Upper lobe of left lung (tissue), 4 donors: ENCODE measurements around the gene LCN12.

ENCODE experiments used
- POLR2AphosphoS5 ChIP-seq, 2 donors: sonication (generic); formaldehyde crosslinking; IDR thresholded peaks; one replicate each; pipeline ENCODE4 v1.5.1; 2017; ENCODE audit warnings: antibody characterized with exemption in 2 of 2
- TF ChIP-seq, protein P1 (sequence below), 6 experiments: fragments of 450-650 bp in 4 of 6; fragments of 200-600 bp in 2 of 6; sonication (generic) in 2 of 6; IDR thresholded peaks; one replicate each; pipeline ENCODE4 v1.5.1; 2016 to 2019; ENCODE audit warnings: antibody characterized with exemption in 6 of 6

DNA sequence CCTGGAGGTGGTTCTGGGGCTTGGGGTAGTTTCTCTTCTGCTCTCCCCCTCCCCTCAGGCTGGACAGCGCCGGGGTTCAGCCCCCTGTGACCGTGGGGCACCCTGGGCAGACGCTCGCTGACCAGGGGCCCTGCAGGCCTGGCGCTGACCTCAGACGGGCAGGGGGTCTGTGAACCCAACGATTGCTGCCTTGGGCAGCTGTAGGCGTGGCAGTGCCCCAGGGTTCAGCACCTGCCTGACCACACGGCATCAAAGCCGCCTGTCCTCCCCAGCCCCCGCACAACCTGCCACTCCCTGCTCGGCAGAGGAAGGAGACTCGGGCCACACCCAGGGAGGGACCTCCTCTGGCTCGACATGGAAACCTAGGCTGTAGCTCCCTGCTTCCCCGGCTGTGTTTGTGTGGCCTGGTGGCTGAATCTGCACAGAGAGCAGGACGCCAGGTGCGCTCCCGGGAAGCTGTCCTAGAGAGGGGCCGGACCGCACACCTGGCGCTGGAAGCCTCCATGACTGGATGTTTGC is 12.2 kb downstream of the LCN12 start:
- TF ChIP-seq, protein P1, sequence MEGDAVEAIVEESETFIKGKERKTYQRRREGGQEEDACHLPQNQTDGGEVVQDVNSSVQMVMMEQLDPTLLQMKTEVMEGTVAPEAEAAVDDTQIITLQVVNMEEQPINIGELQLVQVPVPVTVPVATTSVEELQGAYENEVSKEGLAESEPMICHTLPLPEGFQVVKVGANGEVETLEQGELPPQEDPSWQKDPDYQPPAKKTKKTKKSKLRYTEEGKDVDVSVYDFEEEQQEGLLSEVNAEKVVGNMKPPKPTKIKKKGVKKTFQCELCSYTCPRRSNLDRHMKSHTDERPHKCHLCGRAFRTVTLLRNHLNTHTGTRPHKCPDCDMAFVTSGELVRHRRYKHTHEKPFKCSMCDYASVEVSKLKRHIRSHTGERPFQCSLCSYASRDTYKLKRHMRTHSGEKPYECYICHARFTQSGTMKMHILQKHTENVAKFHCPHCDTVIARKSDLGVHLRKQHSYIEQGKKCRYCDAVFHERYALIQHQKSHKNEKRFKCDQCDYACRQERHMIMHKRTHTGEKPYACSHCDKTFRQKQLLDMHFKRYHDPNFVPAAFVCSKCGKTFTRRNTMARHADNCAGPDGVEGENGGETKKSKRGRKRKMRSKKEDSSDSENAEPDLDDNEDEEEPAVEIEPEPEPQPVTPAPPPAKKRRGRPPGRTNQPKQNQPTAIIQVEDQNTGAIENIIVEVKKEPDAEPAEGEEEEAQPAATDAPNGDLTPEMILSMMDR (IDR thresholded peaks at IDR 0.05) = no peak
- TF ChIP-seq POLR2AphosphoS5 (IDR thresholded peaks at IDR 0.05) = no peak
